Neural progenitor cell (in vitro differentiated cells): ENCODE measurements around the gene MAP2K5.

Experiments
- EZH2 ChIP-seq: fragments of 200-600 bp; sonication (generic); IDR thresholded peaks from 2 replicates; pipeline ENCODE4 v1.6.1; 2017; ENCODE audit warnings: antibody characterized with exemption, mild to moderate bottlenecking, moderate library complexity
- EZH2phosphoT487 ChIP-seq: fragments of 200-600 bp; sonication (generic); IDR thresholded peaks from 2 replicates; pipeline ENCODE4 v1.6.1; 2017; ENCODE audit warnings: antibody characterized with exemption
- TF ChIP-seq, protein P1 (sequence below): fragments of 200-600 bp; sonication (generic); IDR thresholded peaks from 2 replicates; pipeline ENCODE4 v1.5.1; 2017; ENCODE audit warnings: antibody characterized with exemption, mild to moderate bottlenecking

- TF ChIP-seq, protein P1, sequence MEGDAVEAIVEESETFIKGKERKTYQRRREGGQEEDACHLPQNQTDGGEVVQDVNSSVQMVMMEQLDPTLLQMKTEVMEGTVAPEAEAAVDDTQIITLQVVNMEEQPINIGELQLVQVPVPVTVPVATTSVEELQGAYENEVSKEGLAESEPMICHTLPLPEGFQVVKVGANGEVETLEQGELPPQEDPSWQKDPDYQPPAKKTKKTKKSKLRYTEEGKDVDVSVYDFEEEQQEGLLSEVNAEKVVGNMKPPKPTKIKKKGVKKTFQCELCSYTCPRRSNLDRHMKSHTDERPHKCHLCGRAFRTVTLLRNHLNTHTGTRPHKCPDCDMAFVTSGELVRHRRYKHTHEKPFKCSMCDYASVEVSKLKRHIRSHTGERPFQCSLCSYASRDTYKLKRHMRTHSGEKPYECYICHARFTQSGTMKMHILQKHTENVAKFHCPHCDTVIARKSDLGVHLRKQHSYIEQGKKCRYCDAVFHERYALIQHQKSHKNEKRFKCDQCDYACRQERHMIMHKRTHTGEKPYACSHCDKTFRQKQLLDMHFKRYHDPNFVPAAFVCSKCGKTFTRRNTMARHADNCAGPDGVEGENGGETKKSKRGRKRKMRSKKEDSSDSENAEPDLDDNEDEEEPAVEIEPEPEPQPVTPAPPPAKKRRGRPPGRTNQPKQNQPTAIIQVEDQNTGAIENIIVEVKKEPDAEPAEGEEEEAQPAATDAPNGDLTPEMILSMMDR = no peak
- TF ChIP-seq EZH2 (no peak), EZH2phosphoT487 (no peak)
Observed at GRCh38 chr15:67691450-67691849, 148.9 kb downstream of the MAP2K5 start.
